Prostate gland (tissue), 2 donors: Measurements from ENCODE around the gene SORL1. TPM values are rescaled to one million over a fixed set of nuclear protein-coding genes. Genes with fewer than 3 reads are reported as not detected.

Source experiments
- DNase-seq: peaks from one replicate; pipeline ENCODE4 v3.0.0-alpha.2; 2019; ENCODE audit warnings: low spot score
- H3K27ac ChIP-seq, 2 donors: fragments of 200-600 bp; sonication (generic); 2 replicates each; pipeline ENCODE4 v1.5.1; 2017 to 2019
- H3K27me3 ChIP-seq: fragments of 200-600 bp; sonication (generic); replicated peaks from 2 replicates; pipeline ENCODE4 v1.5.1; 2019; ENCODE audit not compliant: insufficient read depth
- H3K36me3 ChIP-seq, 2 donors: fragments of 200-600 bp; sonication (generic); 1 replicate in 1 of 2; 2 replicates in 1 of 2; pipeline versions ENCODE4 v1.5.1 to v1.8.1; 2017 to 2019
- H3K4me1 ChIP-seq: fragments of 200-600 bp; sonication (generic); replicated peaks from 2 replicates; pipeline ENCODE4 v1.5.1; 2019
- H3K4me3 ChIP-seq, 2 donors: fragments of 200-600 bp; sonication (generic); 2 replicates each; pipeline ENCODE4 v1.5.1; 2017 to 2019
- H3K9me3 ChIP-seq: fragments of 200-600 bp; sonication (generic); 2 replicates; pipeline ENCODE4 v1.5.1; 2017
- CTCF ChIP-seq, 4 experiments: fragments of 200-600 bp in 2 of 4; fragments of 450-650 bp in 2 of 4; sonication (generic) in 2 of 4; IDR thresholded peaks; 1 replicate in 3 of 4; 2 replicates in 1 of 4; pipeline ENCODE4 v1.5.1; 2016 to 2019; ENCODE audit warnings: antibody characterized with exemption in 4 of 4, mild to moderate bottlenecking in 2 of 4, moderate library complexity in 2 of 4
- POLR2A ChIP-seq: fragments of 450-650 bp; IDR thresholded peaks from one replicate; pipeline ENCODE4 v1.6.1; 2016; ENCODE audit warnings: antibody characterized with exemption, mild to moderate bottlenecking
- POLR2AphosphoS5 ChIP-seq: sonication (generic); formaldehyde crosslinking; IDR thresholded peaks from one replicate; pipeline ENCODE4 v1.6.1; 2017; ENCODE audit warnings: antibody characterized with exemption
- WGBS: methylation state at CpG from one replicate; pipeline ENCODE4 v1.1.5; 2018; 5-methylcytosine and 5-hydroxymethylcytosine counted together
- intact Hi-C: fragments of 100-400 bp; cut with DNase I; formaldehyde crosslinking; loops from one replicate; pipeline ENCODE4 v1.14.2; 2022
- total RNA-seq, 2 donors: library from RNA; depleted of rRNA; stranded (reverse); fragments of >200 nt; gene quantifications; one replicate each; pipeline ENCODE4 v1.1.0, GENCODE V29; 2016

Gene SORL1
- total RNA-seq, 2 donors from 2014 or later: 77.4 to 97.6 TPM

DNA sequence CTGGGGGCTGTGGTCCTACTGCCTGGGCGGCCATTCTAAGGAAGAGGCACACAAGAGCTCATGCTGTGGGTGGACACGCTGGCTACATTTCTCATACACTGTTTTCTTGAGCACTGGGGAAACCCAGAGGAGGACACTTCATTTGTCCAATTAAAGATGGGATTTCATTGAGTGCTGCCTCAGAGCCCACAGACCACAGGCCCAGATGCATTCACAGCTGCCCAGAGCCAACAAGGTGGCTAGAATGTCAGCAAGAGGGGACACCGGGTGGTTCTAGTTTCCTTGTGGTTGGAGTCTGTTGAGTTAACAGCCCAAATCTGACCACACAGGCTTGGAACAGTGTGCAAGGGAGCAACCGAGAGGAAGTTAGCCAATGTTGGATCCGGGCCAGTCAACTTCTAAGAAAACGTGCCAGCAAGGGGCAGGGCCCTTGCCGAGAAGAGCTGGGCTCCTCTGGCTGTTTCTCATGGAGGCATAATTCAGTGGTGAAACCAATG, 35.0 kb upstream of the SORL1 start:
- H3K36me3 ChIP-seq: no peaks in the 10 kb centered on the region
- no peaks in the 10 kb centered on the region for H3K9me3 ChIP-seq
- no peak for TF ChIP-seq CTCF (IDR thresholded peaks at IDR 0.05)
- peak; percentile 73 for TF ChIP-seq POLR2AphosphoS5
- H3K27me3 ChIP-seq: no peaks in the 10 kb centered on the region
- H3K27ac ChIP-seq: peak overlapping the region; percentile 18 to 32
- H3K4me1 ChIP-seq: no peaks in the 10 kb centered on the region
- H3K4me3 ChIP-seq: no peak overlapping the region
- peak; percentile 91 for DNase-seq
- 14% methylated on average over 7 of the region's 7 CpGs for WGBS
- intact Hi-C loops: no loop called here

DNA sequence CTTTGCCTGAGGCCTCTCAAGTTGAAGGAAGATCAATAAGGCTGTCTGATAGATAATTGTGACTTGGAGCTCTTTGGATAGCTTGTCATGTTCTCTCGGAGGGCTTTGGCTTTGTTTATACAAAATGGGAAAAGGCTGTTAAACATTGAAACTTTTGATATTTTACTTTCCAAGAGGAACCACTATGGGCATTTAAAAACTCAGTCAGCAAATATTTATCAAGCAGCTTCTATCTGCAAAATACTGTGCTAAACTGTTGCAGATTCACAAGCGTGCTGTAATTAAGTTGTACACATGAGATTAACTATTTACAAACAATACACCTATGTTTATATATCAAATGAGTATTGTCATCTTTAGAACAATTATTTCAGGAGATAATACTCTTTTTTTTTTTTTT, 34.5 kb upstream of the SORL1 start:
- no peaks in the 10 kb centered on the region for H3K36me3 ChIP-seq
- H3K27me3 ChIP-seq: no peaks in the 10 kb centered on the region
- peak overlapping the region; percentile 18 to 32 for H3K27ac ChIP-seq
- no peaks in the 10 kb centered on the region for H3K4me1 ChIP-seq
- H3K4me3 ChIP-seq: no peak overlapping the region
- no peaks in the 10 kb centered on the region for H3K9me3 ChIP-seq
- WGBS: 33% methylated on average over 2 of the region's 2 CpGs
- DNase-seq: no peak
- no peak for TF ChIP-seq CTCF (IDR thresholded peaks at IDR 0.05)
- no peak for TF ChIP-seq POLR2AphosphoS5
- no peak for TF ChIP-seq POLR2A
- intact Hi-C loops: no loop called here

DNA sequence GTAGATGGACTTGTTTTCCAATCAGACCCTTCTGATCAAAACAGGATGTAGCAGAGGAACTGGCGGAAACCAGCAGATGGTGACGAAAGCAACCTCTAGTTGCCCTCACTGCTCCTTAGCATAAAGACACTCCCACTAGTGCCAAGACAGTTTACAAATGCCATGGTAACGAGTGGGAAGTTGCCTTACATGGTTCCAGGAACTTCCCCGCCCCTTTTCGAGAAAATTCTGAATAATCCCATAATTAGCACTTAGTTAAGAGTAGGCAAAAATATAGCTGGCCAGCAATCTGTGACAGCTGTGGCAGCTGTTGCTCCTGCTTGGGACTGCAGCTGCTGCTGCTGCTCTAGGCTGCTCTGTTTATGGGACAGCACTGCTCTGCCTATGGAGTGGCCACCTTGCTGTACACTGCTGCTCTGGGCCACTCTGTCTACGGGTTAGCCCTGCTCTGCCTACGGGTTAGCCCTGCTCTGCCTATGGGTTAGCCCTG, 33.4 kb upstream of the SORL1 start:
- DNase-seq: no peak
- intact Hi-C loops: no loop called here
- WGBS: 85% methylated on average over 7 of the region's 7 CpGs

GRCh38 chr11:121419836-121420235, 32.3 kb upstream of the SORL1 start:
- 66% methylated on average over 4 of the region's 4 CpGs for WGBS
- H3K36me3 ChIP-seq: no peaks in the 10 kb centered on the region
- no peak for TF ChIP-seq POLR2AphosphoS5
- TF ChIP-seq POLR2A: no peak
- no peak for TF ChIP-seq CTCF (IDR thresholded peaks at IDR 0.05)
- no peak overlapping the region for H3K27ac ChIP-seq
- no peaks in the 10 kb centered on the region for H3K27me3 ChIP-seq
- no peak overlapping the region for H3K4me3 ChIP-seq
- H3K9me3 ChIP-seq: no peaks in the 10 kb centered on the region
- intact Hi-C loops: no loop called here
- H3K4me1 ChIP-seq: no peaks in the 10 kb centered on the region
- DNase-seq: no peak

More for the DNA sequence above, 33.4 kb upstream of the SORL1 start:
- Histone ChIP-seq H3K27ac (no peak overlapping the region), H3K27me3 (no peaks in the 10 kb centered on the region), H3K4me3 (no peak overlapping the region), H3K9me3 (no peaks in the 10 kb centered on the region), H3K36me3 (no peaks in the 10 kb centered on the region), H3K4me1 (no peaks in the 10 kb centered on the region)
- TF ChIP-seq POLR2AphosphoS5 (no peak), POLR2A (no peak), CTCF (IDR thresholded peaks at IDR 0.05) (no peak)

GRCh38 chr11:121420398-121420797, 31.7 kb upstream of the SORL1 start:
- Histone ChIP-seq H3K4me1 (no peaks in the 10 kb centered on the region), H3K9me3 (no peaks in the 10 kb centered on the region), H3K4me3 (no peak overlapping the region), H3K36me3 (no peaks in the 10 kb centered on the region), H3K27ac (no peak overlapping the region), H3K27me3 (no peaks in the 10 kb centered on the region)
- intact Hi-C loops: no loop called here
- DNase-seq: no peak
- WGBS: 91% methylated on average over 2 of the region's 2 CpGs
- TF ChIP-seq POLR2AphosphoS5 (no peak), POLR2A (no peak), CTCF (IDR thresholded peaks at IDR 0.05) (no peak)
